NCI-H2196 treated with DMSO at 0.1 percent for 48 hours (cell line): ENCODE results near the gene KRTAP12-3.
"Not testable (repeated sequence)": the region's sequence is repeated elsewhere in the genome, so short reads cannot be mapped to it uniquely, and the experiment has no call there.

ENCODE experiments used
- DNase-seq: peaks from one replicate; lab custom pipeline; 2025; ENCODE audit not compliant: unreplicated experiment; lab: John Stamatoyannopoulos, UW

The KRTAP12-3 gene

GRCh38 chr21:44657635-44658540 lies at the start of gene KRTAP12-3:
Gene KRTAP12-3, plus strand, starts transcription at chr21:44657932. Its CDS starts 48 bp downstream, at chr21:44657980.
- no peak for DNase-seq

GRCh38 chr21:44609193-44609592 lies 48.5 kb upstream of the KRTAP12-3 start:
- no peak for DNase-seq

GRCh38 chr21:44610157-44610843 lies 47.4 kb upstream of the KRTAP12-3 start:
- not testable (repeated sequence) for DNase-seq

GRCh38 chr21:44611551-44611950 lies 46.2 kb upstream of the KRTAP12-3 start:
- DNase-seq = no peak

- DNase-seq = no peak
Measured at GRCh38 chr21:44612029-44612486, 45.7 kb upstream of the KRTAP12-3 start, which contains the start of gene KRTAP10-8. Gene KRTAP10-8, plus strand, starts transcription at chr21:44612079. Its CDS starts 22 bp downstream, at chr21:44612101.

- DNase-seq = no peak
Measured at GRCh38 chr21:44612669-44613229, 45.0 kb upstream of the KRTAP12-3 start.

GRCh38 chr21:44613386-44614155 lies 44.2 kb upstream of the KRTAP12-3 start:
- DNase-seq = no peak

GRCh38 chr21:44614161-44614631 lies 43.5 kb upstream of the KRTAP12-3 start:
- no peak for DNase-seq

- DNase-seq = no peak
Measured at GRCh38 chr21:44614961-44615391, 42.8 kb upstream of the KRTAP12-3 start.

GRCh38 chr21:44615466-44615865 lies 42.3 kb upstream of the KRTAP12-3 start:
- DNase-seq = no peak

- no peak for DNase-seq
Measured at GRCh38 chr21:44615911-44616590, 41.7 kb upstream of the KRTAP12-3 start.

- DNase-seq = no peak
Measured at GRCh38 chr21:44616591-44616926, 41.2 kb upstream of the KRTAP12-3 start.

GRCh38 chr21:44617071-44617501 lies 40.6 kb upstream of the KRTAP12-3 start:
- DNase-seq = no peak

GRCh38 chr21:44618504-44618903 lies 39.2 kb upstream of the KRTAP12-3 start:
- DNase-seq = no peak

- no peak for DNase-seq
Measured at GRCh38 chr21:44618909-44619308, 38.8 kb upstream of the KRTAP12-3 start.

- no peak for DNase-seq
Measured at GRCh38 chr21:44619886-44620285, 37.8 kb upstream of the KRTAP12-3 start.

- no peak for DNase-seq
Measured at GRCh38 chr21:44623575-44623974, 34.2 kb upstream of the KRTAP12-3 start.

GRCh38 chr21:44625756-44626155 lies 32.0 kb upstream of the KRTAP12-3 start:
- no peak for DNase-seq

GRCh38 chr21:44626262-44626661 lies 31.5 kb upstream of the KRTAP12-3 start:
- DNase-seq = no peak

GRCh38 chr21:44626673-44627143 lies 31.0 kb upstream of the KRTAP12-3 start, which contains the start of gene KRTAP10-9:
Gene KRTAP10-9, plus strand, starts transcription at chr21:44627093. Its CDS starts 79 bp downstream, at chr21:44627172.
- no peak for DNase-seq
